C4-2B (cell line): ENCODE measurements around the gene VPS13D.

ENCODE experiments used
- CTCF ChIP-seq: fragments of 450-650 bp; conservative IDR thresholded peaks from 2 replicates; pipeline ENCODE4 v1.5.1; 2017; ENCODE audit warnings: mild to moderate bottlenecking
- ZFX ChIP-seq: fragments of 450-650 bp; IDR thresholded peaks from 2 replicates; pipeline ENCODE4 v1.6.1; 2017

- TF ChIP-seq CTCF = no peak
- no peak for TF ChIP-seq ZFX
These were observed 86.5 kb downstream of the VPS13D start for GRCh38 chr1:12316331-12316730.
